Trophoblast cell (in vitro differentiated cells and primary cell): ENCODE measurements around the gene ANXA8.
A peak's percentile ranks its signal among the peaks of the same experiment; 100 is the strongest.

Experiments
- DNase-seq, 2 donors: peaks; one replicate each; pipeline ENCODE4 v3.0.0-alpha.2; 2016
- H2AFZ ChIP-seq: 2 replicates; pipeline ENCODE4 v1.6.1; 2013; ENCODE audit warnings: low read length, moderate library complexity, mild to moderate bottlenecking; ENCODE audit not compliant: insufficient read depth, poor library complexity
- H2AK5ac ChIP-seq: 2 replicates; pipeline ENCODE4 v1.6.1; 2013; ENCODE audit warnings: mild to moderate bottlenecking, low read length
- H2BK120ac ChIP-seq: 2 replicates; pipeline ENCODE4 v1.6.1; 2013; ENCODE audit warnings: low read length, mild to moderate bottlenecking, moderate library complexity; ENCODE audit not compliant: insufficient read depth, poor library complexity
- H2BK12ac ChIP-seq: 2 replicates; pipeline ENCODE4 v1.6.1; 2013; ENCODE audit warnings: mild to moderate bottlenecking, low read length, moderate library complexity
- H2BK5ac ChIP-seq: 2 replicates; pipeline ENCODE4 v1.6.1; 2013; ENCODE audit warnings: low read length, low read depth, moderate library complexity, mild to moderate bottlenecking; ENCODE audit not compliant: poor library complexity
- H3K14ac ChIP-seq: 2 replicates; pipeline ENCODE4 v1.6.1; 2013; ENCODE audit warnings: mild to moderate bottlenecking, low read length
- H3K18ac ChIP-seq: 2 replicates; pipeline ENCODE4 v1.6.1; 2013; ENCODE audit warnings: mild to moderate bottlenecking, low read length
- H3K23ac ChIP-seq: 2 replicates; pipeline ENCODE4 v1.6.1; 2013; ENCODE audit warnings: low read length
- H3K27ac ChIP-seq: 2 replicates; pipeline ENCODE4 v1.5.1; 2013; ENCODE audit warnings: low read depth, mild to moderate bottlenecking, inconsistent platforms, low read length, moderate library complexity
- H3K27me3 ChIP-seq: 2 replicates; pipeline ENCODE4 v1.6.1; 2013; ENCODE audit warnings: inconsistent platforms, mild to moderate bottlenecking, low read length, moderate library complexity; ENCODE audit not compliant: insufficient read depth
- H3K36me3 ChIP-seq, 2 experiments: 1 replicate in 1 of 2; 2 replicates in 1 of 2; pipeline ENCODE4 v1.6.1; 2013; ENCODE audit warnings: low read length in 2 of 2, mild to moderate bottlenecking in 2 of 2, moderate library complexity in 1 of 2; ENCODE audit not compliant: insufficient read depth in 2 of 2, control insufficient read depth in 1 of 2
- H3K4ac ChIP-seq: 2 replicates; pipeline ENCODE4 v1.6.1; 2013; ENCODE audit warnings: low read depth, mild to moderate bottlenecking, low read length, moderate library complexity
- H3K4me1 ChIP-seq, 2 experiments: 1 replicate in 1 of 2; 2 replicates in 1 of 2; pipeline ENCODE4 v1.6.1; 2013; ENCODE audit warnings: low read length in 2 of 2, mild to moderate bottlenecking in 2 of 2, moderate library complexity in 1 of 2; ENCODE audit not compliant: insufficient read depth in 2 of 2, control insufficient read depth in 1 of 2
- H3K4me2 ChIP-seq: 2 replicates; pipeline ENCODE4 v1.6.1; 2013; ENCODE audit warnings: inconsistent platforms, mild to moderate bottlenecking, low read length, moderate library complexity
- H3K4me3 ChIP-seq: 2 replicates; pipeline ENCODE4 v1.5.1; 2013; ENCODE audit warnings: mild to moderate bottlenecking, low read depth, low read length, inconsistent platforms
- H3K79me1 ChIP-seq: one replicate; pipeline ENCODE4 v1.6.1; 2013; ENCODE audit warnings: low read length
- H3K79me2 ChIP-seq: 2 replicates; pipeline ENCODE4 v1.6.1; 2013; ENCODE audit warnings: low read length, mild to moderate bottlenecking; ENCODE audit not compliant: control insufficient read depth, insufficient read depth, poor library complexity
- H3K9ac ChIP-seq: 2 replicates; pipeline ENCODE4 v1.6.1; 2013; ENCODE audit warnings: mild to moderate bottlenecking, low read length
- H3K9me3 ChIP-seq: 2 replicates; pipeline ENCODE4 v1.6.1; 2013; ENCODE audit warnings: low read depth, mild to moderate bottlenecking, control low read depth, inconsistent platforms, low read length; ENCODE audit not compliant: insufficient read depth
- H4K12ac ChIP-seq: 2 replicates; pipeline ENCODE4 v1.6.1; 2013; ENCODE audit warnings: low read depth, mild to moderate bottlenecking, low read length, moderate library complexity
- H4K8ac ChIP-seq: 2 replicates; pipeline ENCODE4 v1.6.1; 2013; ENCODE audit warnings: low read depth, mild to moderate bottlenecking, low read length, moderate library complexity
- H4K91ac ChIP-seq: one replicate; pipeline ENCODE4 v1.6.1; 2013; ENCODE audit warnings: low read depth, mild to moderate bottlenecking, low read length, moderate library complexity
- WGBS: extraction: QIAGEN DNeasy Blood & Tissue Kit; methylation state at CpG from one replicate; pipeline ENCODE4 v1.1.7; 2013; ENCODE audit warnings: missing lambda C conversion rate; ENCODE audit not compliant: insufficient read length, insufficient coverage; ENCODE audit errors: extremely low coverage; 5-methylcytosine and 5-hydroxymethylcytosine counted together

Gene ANXA8

GRCh38 chr10:47453141-47454007, 30.5 kb downstream of the ANXA8 start:
- DNase-seq: no peak

GRCh38 chr10:47452495-47453140, 31.3 kb downstream of the ANXA8 start:
- Histone ChIP-seq H2BK5ac (no peak overlapping the region), H2AFZ (no peak overlapping the region), H3K79me2 (no peaks in the 10 kb centered on the region), H3K4me1 (no peaks in the 10 kb centered on the region), H4K8ac (no peak overlapping the region), H3K18ac (no peak overlapping the region), H3K4me3 (peak overlapping the region; percentile 5), H3K36me3 (no peaks in the 10 kb centered on the region), H3K79me1 (peaks cover 2% of the 10 kb centered on the region), H3K4ac (no peak overlapping the region), H3K23ac (no peak overlapping the region), H3K9me3 (peaks cover 7% of the 10 kb centered on the region), H3K14ac (no peak overlapping the region), H3K9ac (no peak overlapping the region), H3K27ac (no peak overlapping the region), H2BK120ac (no peak overlapping the region), H3K27me3 (no peaks in the 10 kb centered on the region), H2BK12ac (no peak overlapping the region), H2AK5ac (no peak overlapping the region), H3K4me2 (no peak overlapping the region), H4K91ac (no peak overlapping the region), H4K12ac (no peak overlapping the region)
- DNase-seq: no peak
- WGBS: no CpG with 5 or more reads among the region's 11 CpGs

More at GRCh38 chr10:47453141-47454007, 30.5 kb downstream of the ANXA8 start:
- no peak overlapping the region for H4K8ac ChIP-seq
- peak overlapping the region; percentile 37 for H3K4me3 ChIP-seq
- H3K27ac ChIP-seq: no peak overlapping the region
- no peak overlapping the region for H2AK5ac ChIP-seq
- no peaks in the 10 kb centered on the region for H3K36me3 ChIP-seq
- no peak overlapping the region for H3K14ac ChIP-seq
- H4K12ac ChIP-seq: no peak overlapping the region
- no peak overlapping the region for H2AFZ ChIP-seq
- H3K27me3 ChIP-seq: no peaks in the 10 kb centered on the region
- H3K9ac ChIP-seq: no peak overlapping the region
- H3K4me1 ChIP-seq: peaks cover 2% of the 10 kb centered on the region in 2 experiments
- no peak overlapping the region for H4K91ac ChIP-seq
- H3K79me2 ChIP-seq: no peaks in the 10 kb centered on the region
- no peak overlapping the region for H2BK5ac ChIP-seq
- H3K18ac ChIP-seq: no peak overlapping the region
- peaks cover 2% of the 10 kb centered on the region for H3K79me1 ChIP-seq
- no CpG with 5 or more reads among the region's 7 CpGs for WGBS
- H3K4ac ChIP-seq: no peak overlapping the region
- peaks cover 4% of the 10 kb centered on the region for H3K9me3 ChIP-seq
- H3K23ac ChIP-seq: peak overlapping the region; percentile 11
- no peak overlapping the region for H2BK120ac ChIP-seq
- no peak overlapping the region for H2BK12ac ChIP-seq
- H3K4me2 ChIP-seq: no peak overlapping the region

GRCh38 chr10:47451998-47452494, 31.9 kb downstream of the ANXA8 start:
- H3K27me3 ChIP-seq: no peaks in the 10 kb centered on the region
- no peak overlapping the region for H3K9ac ChIP-seq
- H2AK5ac ChIP-seq: no peak overlapping the region
- H2BK120ac ChIP-seq: no peak overlapping the region
- H4K8ac ChIP-seq: no peak overlapping the region
- no peak overlapping the region for H3K18ac ChIP-seq
- no peak for DNase-seq
- H3K4me3 ChIP-seq: no peak overlapping the region
- no CpG with 5 or more reads among the region's 7 CpGs for WGBS
- H2BK5ac ChIP-seq: no peak overlapping the region
- H3K4me2 ChIP-seq: no peak overlapping the region
- H3K23ac ChIP-seq: no peak overlapping the region
- no peaks in the 10 kb centered on the region for H3K79me2 ChIP-seq
- H3K79me1 ChIP-seq: peaks cover 2% of the 10 kb centered on the region
- H3K4ac ChIP-seq: no peak overlapping the region
- H3K14ac ChIP-seq: no peak overlapping the region
- H3K9me3 ChIP-seq: peaks cover 7% of the 10 kb centered on the region
- H4K12ac ChIP-seq: no peak overlapping the region
- no peaks in the 10 kb centered on the region for H3K36me3 ChIP-seq
- H2AFZ ChIP-seq: no peak overlapping the region
- no peak overlapping the region for H2BK12ac ChIP-seq
- H3K4me1 ChIP-seq: no peaks in the 10 kb centered on the region
- H4K91ac ChIP-seq: no peak overlapping the region
- no peak overlapping the region for H3K27ac ChIP-seq

GRCh38 chr10:47451273-47451997, 32.5 kb downstream of the ANXA8 start:
- Histone ChIP-seq H3K9me3 (peaks cover 8% of the 10 kb centered on the region), H4K12ac (no peak overlapping the region), H2AFZ (no peak overlapping the region), H3K14ac (no peak overlapping the region), H3K27me3 (no peaks in the 10 kb centered on the region), H4K91ac (no peak overlapping the region), H3K4ac (no peak overlapping the region), H3K27ac (no peak overlapping the region), H3K4me1 (no peaks in the 10 kb centered on the region), H4K8ac (no peak overlapping the region), H3K79me1 (peaks cover 2% of the 10 kb centered on the region), H2AK5ac (no peak overlapping the region), H3K23ac (no peak overlapping the region), H3K4me3 (no peak overlapping the region), H3K18ac (no peak overlapping the region), H2BK12ac (no peak overlapping the region), H3K79me2 (no peaks in the 10 kb centered on the region), H2BK120ac (no peak overlapping the region), H2BK5ac (no peak overlapping the region), H3K4me2 (no peak overlapping the region), H3K9ac (no peak overlapping the region), H3K36me3 (no peaks in the 10 kb centered on the region)
- WGBS: no CpG with 5 or more reads among the region's 13 CpGs
- no peak for DNase-seq
